NCI-H1105 treated with DMSO at 0.1 percent for 48 hours (cell line): ENCODE data around the gene CBFA2T2.
"Not testable (repeated sequence)": the region's sequence is repeated elsewhere in the genome, so short reads cannot be mapped to it uniquely, and the experiment has no call there.

Experiments
- DNase-seq: peaks from one replicate; lab custom pipeline; 2025; lab: John Stamatoyannopoulos, UW

CBFA2T2 gene

GRCh38 chr20:33490023-33490933 lies at the start of gene CBFA2T2:
Gene CBFA2T2 (plus strand): TSS chr20:33490096. CDS start chr20:33490268, 172 bp downstream.
- DNase-seq = no peak

GRCh38 chr20:33440562-33440961 lies 49.3 kb upstream of the CBFA2T2 start:
- DNase-seq = not testable (repeated sequence)

GRCh38 chr20:33441142-33441955 lies 48.5 kb upstream of the CBFA2T2 start:
- DNase-seq = no peak

- DNase-seq = no peak
Observed at GRCh38 chr20:33442136-33443005, 47.5 kb upstream of the CBFA2T2 start.

- DNase-seq = peak; percentile 44
Observed at GRCh38 chr20:33443006-33443511, 46.8 kb upstream of the CBFA2T2 start.

GRCh38 chr20:33443512-33444239 lies 46.2 kb upstream of the CBFA2T2 start, which contains the start of gene SNTA1:
Gene SNTA1 (minus strand): TSS chr20:33443763. CDS start chr20:33443620, 143 bp downstream.
- DNase-seq = peak; percentile 92

GRCh38 chr20:33444797-33445560 lies 44.9 kb upstream of the CBFA2T2 start:
- no peak for DNase-seq

GRCh38 chr20:33445881-33446625 lies 43.8 kb upstream of the CBFA2T2 start:
- no peak for DNase-seq

GRCh38 chr20:33450867-33451266 lies 39.0 kb upstream of the CBFA2T2 start:
- no peak for DNase-seq

- peak; percentile 88 for DNase-seq
Observed at GRCh38 chr20:33456916-33457642, 32.8 kb upstream of the CBFA2T2 start.

GRCh38 chr20:33459599-33459998 lies 30.3 kb upstream of the CBFA2T2 start:
- no peak for DNase-seq

- DNase-seq = no peak
Observed at GRCh38 chr20:33460711-33461110, 29.2 kb upstream of the CBFA2T2 start.

GRCh38 chr20:33463332-33464101 lies 26.4 kb upstream of the CBFA2T2 start:
- DNase-seq = no peak

GRCh38 chr20:33464759-33465158 lies 25.1 kb upstream of the CBFA2T2 start:
- DNase-seq = not testable (repeated sequence)

- no peak for DNase-seq
Observed at GRCh38 chr20:33465481-33466302, 24.2 kb upstream of the CBFA2T2 start.

GRCh38 chr20:33466303-33466646 lies 23.6 kb upstream of the CBFA2T2 start:
- no peak for DNase-seq

GRCh38 chr20:33470457-33470856 lies 19.4 kb upstream of the CBFA2T2 start:
- DNase-seq = no peak
